Measurements from ENCODE around the gene TSKU. TPM values are rescaled to one million over a fixed set of nuclear protein-coding genes. Genes with fewer than 3 reads are reported as not detected.
"Not testable (repeated sequence)": the region's sequence is repeated elsewhere in the genome, so short reads cannot be mapped to it uniquely, and the experiment has no call there.

The TSKU gene
- total RNA-seq, 1 experiment from 2014 or later, result 20.1 TPM

- POLR2A ChIA-PET, result interaction anchor here (0.6 to 3.1 kb wide), 12 partner anchors 9 to 93 kb away, joined by 3 to 27 read pairs (median 3); no protein-coding TSS in a partner anchor
- intact Hi-C loops (cut with micrococcal nuclease), result no loop called here
- CTCF ChIA-PET, result interaction anchor here (0.6 to 2.1 kb wide), 9 partner anchors 11 to 1172 kb away, joined by 3 to 19 read pairs (median 6); no protein-coding TSS in a partner anchor
- Mint-ChIP-seq H3K27ac (ENCODE audit: low read depth, unreplicated experiment) (no peak overlapping the region), H3K4me1 (ENCODE audit: insufficient read depth, unreplicated experiment) (peaks cover 27% of the 10 kb centered on the region), H3K4me3 (ENCODE audit: unreplicated experiment) (peak overlapping the region; percentile 39), H3K27me3 (ENCODE audit: insufficient read depth, unreplicated experiment) (no peaks in the 10 kb centered on the region), H3K9me3 (ENCODE audit: unreplicated experiment) (no peaks in the 10 kb centered on the region), H3K36me3 (ENCODE audit: insufficient read depth, unreplicated experiment) (no peaks in the 10 kb centered on the region)
- BruUV-seq (replicated peaks), result no TSS peak
- DNase-seq (ENCODE audit: unreplicated experiment), result peak; percentile 97
- no peak for TF ChIP-seq CTCF (IDR thresholded peaks at IDR 0.05; ENCODE audit: unreplicated experiment)
Measured at GRCh38 chr11:76824980-76825725, 42.0 kb downstream of the TSKU start.

DNA sequence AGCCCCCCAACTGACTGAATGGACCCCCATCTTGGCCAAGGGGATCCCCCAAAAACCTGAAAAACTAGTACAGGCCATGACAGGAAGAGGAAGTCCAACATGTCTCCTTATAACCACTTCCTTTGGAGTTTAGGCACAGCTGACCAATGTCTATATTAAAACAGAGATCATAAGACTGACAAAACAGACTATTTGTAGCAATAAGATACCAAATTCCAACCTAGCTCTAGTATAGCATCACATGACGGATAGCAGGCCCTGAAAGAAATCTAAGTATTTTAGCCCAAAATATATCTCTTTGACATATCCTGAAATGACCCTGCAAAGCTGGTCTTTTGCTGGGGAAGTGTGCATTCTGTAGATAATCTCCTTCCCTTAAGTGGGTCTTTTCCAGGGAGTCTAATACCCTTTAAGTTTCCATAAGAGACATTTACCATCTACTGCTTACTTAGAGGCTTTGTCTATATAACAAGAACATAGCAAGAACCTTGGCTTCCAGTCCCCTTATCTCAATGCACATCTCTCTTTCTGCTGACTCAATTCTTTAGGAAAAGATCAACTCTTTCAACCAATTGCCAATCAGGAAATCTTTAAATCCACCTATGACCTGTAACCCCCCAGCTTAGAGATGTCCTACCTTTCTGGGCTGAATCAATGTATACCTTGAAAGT lies 42.7 kb downstream of the TSKU start:
- no peak for TF ChIP-seq CTCF (IDR thresholded peaks at IDR 0.05; ENCODE audit: unreplicated experiment)
- no peaks in the 10 kb centered on the region for H3K9me3 Mint-ChIP-seq (ENCODE audit: unreplicated experiment)
- H3K36me3 Mint-ChIP-seq (ENCODE audit: insufficient read depth, unreplicated experiment), result no peaks in the 10 kb centered on the region
- H3K4me3 Mint-ChIP-seq (ENCODE audit: unreplicated experiment), result peak overlapping the region; percentile 39
- H3K27me3 Mint-ChIP-seq (ENCODE audit: insufficient read depth, unreplicated experiment), result no peaks in the 10 kb centered on the region
- H3K4me1 Mint-ChIP-seq (ENCODE audit: insufficient read depth, unreplicated experiment), result peaks cover 31% of the 10 kb centered on the region
- POLR2A ChIA-PET, result interaction anchor here (0.7 to 3.1 kb wide), 7 partner anchors 9 to 92 kb away, joined by 3 to 27 read pairs (median 4); no protein-coding TSS in a partner anchor
- CTCF ChIA-PET, result interaction anchor here (0.6 to 1.8 kb wide), 4 partner anchors 16 to 94 kb away, joined by 3 to 6 read pairs (median 4); no protein-coding TSS in a partner anchor
- no TSS peak for BruUV-seq (replicated peaks)
- H3K27ac Mint-ChIP-seq (ENCODE audit: low read depth, unreplicated experiment), result no peak overlapping the region
- intact Hi-C loops (cut with micrococcal nuclease), result no loop called here
- DNase-seq (ENCODE audit: unreplicated experiment), result no peak

DNA sequence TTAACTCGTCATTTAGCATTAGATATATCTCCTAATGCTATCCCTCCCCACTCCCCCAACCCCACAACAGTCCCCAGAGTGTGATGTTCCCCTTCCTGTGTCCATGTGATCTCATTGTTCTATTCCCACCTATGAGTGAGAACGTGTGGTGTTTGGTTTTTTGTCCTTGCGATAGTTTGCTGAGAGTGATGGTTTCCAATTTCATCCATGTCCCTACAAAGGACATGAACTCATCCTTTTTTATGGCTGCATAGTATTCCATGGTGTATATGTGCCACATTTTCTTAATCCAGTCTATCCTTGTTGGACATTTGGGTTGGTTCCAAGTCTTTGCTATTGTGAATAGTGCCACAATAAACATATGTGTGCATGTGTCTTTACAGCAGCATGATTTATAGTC lies 43.4 kb downstream of the TSKU start:
- DNase-seq (ENCODE audit: unreplicated experiment); H3K36me3 Mint-ChIP-seq (ENCODE audit: insufficient read depth, unreplicated experiment); intact Hi-C loops (cut with micrococcal nuclease); BruUV-seq (replicated peaks); H3K4me3 Mint-ChIP-seq (ENCODE audit: unreplicated experiment); POLR2A ChIA-PET; H3K27ac Mint-ChIP-seq (ENCODE audit: low read depth, unreplicated experiment); H3K9me3 Mint-ChIP-seq (ENCODE audit: unreplicated experiment); H3K27me3 Mint-ChIP-seq (ENCODE audit: insufficient read depth, unreplicated experiment): not testable (repeated sequence)
- peaks cover 34% of the 10 kb centered on the region for H3K4me1 Mint-ChIP-seq (ENCODE audit: insufficient read depth, unreplicated experiment)
- CTCF ChIA-PET, result interaction anchor here (1.5 to 1.8 kb wide), 2 partner anchors 17 to 93 kb away, joined by 6 read pairs; no protein-coding TSS in a partner anchor

- BruUV-seq (replicated peaks); H3K36me3 Mint-ChIP-seq (ENCODE audit: insufficient read depth, unreplicated experiment): not testable (repeated sequence)
Measured at GRCh38 chr11:76827005-76827404, 43.8 kb downstream of the TSKU start.

More at GRCh38 chr11:76827005-76827404, 43.8 kb downstream of the TSKU start:
- H3K4me1 Mint-ChIP-seq (ENCODE audit: insufficient read depth, unreplicated experiment), result peaks cover 34% of the 10 kb centered on the region
- H3K4me3 Mint-ChIP-seq (ENCODE audit: unreplicated experiment); H3K27ac Mint-ChIP-seq (ENCODE audit: low read depth, unreplicated experiment); POLR2A ChIA-PET; intact Hi-C loops (cut with micrococcal nuclease); H3K9me3 Mint-ChIP-seq (ENCODE audit: unreplicated experiment); DNase-seq (ENCODE audit: unreplicated experiment); H3K27me3 Mint-ChIP-seq (ENCODE audit: insufficient read depth, unreplicated experiment): not testable (repeated sequence)
- CTCF ChIA-PET, result interaction anchor here (1.3 kb wide), 1 partner anchor 93 kb away, joined by 3 read pairs; no protein-coding TSS in a partner anchor
